HFFc6 (cell line): ENCODE results near the gene WNT9A. TPM values are rescaled to one million over a fixed set of nuclear protein-coding genes. Genes with fewer than 3 reads are reported as not detected.

ENCODE experiments used
- DNase-seq: peaks from one replicate; pipeline ENCODE4 v3.0.0-alpha.2; 2018
- H3K27ac Mint-ChIP-seq: 2 replicates; pipeline ENCODE4 v1.8.0; 2020; ENCODE audit warnings: mild to moderate bottlenecking, mixed read lengths
- H3K27me3 Mint-ChIP-seq: 2 replicates; pipeline ENCODE4 v1.8.0; 2021; ENCODE audit warnings: mild to moderate bottlenecking, moderate library complexity, mixed read lengths; ENCODE audit not compliant: insufficient read depth
- H3K36me3 Mint-ChIP-seq: 2 replicates; pipeline ENCODE4 v1.8.0; 2021; ENCODE audit warnings: low read depth, mixed read lengths
- H3K4me1 Mint-ChIP-seq: 2 replicates; pipeline ENCODE4 v1.8.0; 2020; ENCODE audit warnings: low read depth, mixed read lengths
- H3K4me3 Mint-ChIP-seq: 2 replicates; pipeline ENCODE4 v1.8.0; 2020; ENCODE audit warnings: mild to moderate bottlenecking, moderate library complexity, mixed read lengths
- H3K9me3 Mint-ChIP-seq: 2 replicates; pipeline ENCODE4 v1.8.0; 2020; ENCODE audit warnings: mild to moderate bottlenecking, mixed read lengths
- total RNA-seq, 6 experiments: library from RNA; stranded (reverse); fragmentation: NEBNext Ultra II Directional; extraction: Animal tissue kit (Norgen Biotek cat#: 25700); gene quantifications; 2 replicates in 1 of 6; 3 replicates in 5 of 6; pipeline ENCODE4 v1.2.3, GENCODE V29; 2021
- TF ChIP-seq, protein P1 (sequence below): fragments of 200-600 bp; sonication (generic); IDR thresholded peaks from 2 replicates; pipeline ENCODE4 v1.5.0; 2021; ENCODE audit warnings: antibody characterized with exemption, mild to moderate bottlenecking

Gene WNT9A
- total RNA-seq, 6 experiments from 2014 or later, result 0.17 to 0.67 (median 0.57) TPM

DNA sequence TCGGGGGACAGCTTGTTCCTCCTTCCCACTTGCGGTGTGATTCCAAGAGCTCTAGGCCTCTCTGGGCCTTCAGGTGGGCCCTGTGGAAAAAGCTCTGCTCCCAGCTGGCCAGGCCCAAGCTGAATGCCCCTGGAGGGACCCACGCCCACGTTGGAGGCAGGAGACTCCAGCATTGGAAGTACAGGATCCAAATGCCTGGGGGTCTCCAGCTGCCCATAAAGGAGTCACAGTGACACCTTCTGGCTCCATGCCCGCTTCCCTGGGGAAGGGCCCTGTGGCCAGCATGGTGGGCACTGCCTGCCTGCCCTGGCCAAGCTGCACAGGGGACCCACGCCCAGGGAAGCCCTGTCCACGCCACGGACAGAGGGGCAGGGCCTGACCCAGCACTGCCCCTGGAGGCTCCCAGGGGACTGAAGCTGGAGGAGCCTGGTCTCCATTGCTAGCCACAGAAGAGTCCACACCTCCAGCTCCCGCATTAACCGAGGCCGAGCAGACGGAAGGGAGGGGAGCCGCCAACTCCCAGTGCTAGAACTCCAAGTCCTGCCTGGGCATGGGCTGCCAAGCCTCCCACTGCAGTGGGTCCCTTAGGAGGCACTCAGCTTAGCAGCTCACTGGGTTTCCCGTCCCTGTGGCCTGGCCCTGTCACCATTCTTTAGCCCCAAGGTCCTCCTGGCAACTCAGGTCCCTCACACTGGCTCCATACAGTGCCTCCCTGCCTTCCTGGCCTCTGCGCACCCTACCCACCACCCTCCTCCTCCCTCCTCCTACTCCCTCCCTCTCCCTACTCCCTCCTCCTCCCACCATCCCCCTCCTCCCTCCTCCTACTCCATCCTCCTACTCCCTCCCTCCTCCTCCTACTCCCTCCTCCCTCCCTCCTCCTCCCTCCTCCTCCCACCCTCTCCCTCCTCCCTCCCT is 41.9 kb downstream of the WNT9A start:
- H3K4me3 Mint-ChIP-seq, result no peak overlapping the region
- no peak overlapping the region for H3K27ac Mint-ChIP-seq
- TF ChIP-seq, protein P1, sequence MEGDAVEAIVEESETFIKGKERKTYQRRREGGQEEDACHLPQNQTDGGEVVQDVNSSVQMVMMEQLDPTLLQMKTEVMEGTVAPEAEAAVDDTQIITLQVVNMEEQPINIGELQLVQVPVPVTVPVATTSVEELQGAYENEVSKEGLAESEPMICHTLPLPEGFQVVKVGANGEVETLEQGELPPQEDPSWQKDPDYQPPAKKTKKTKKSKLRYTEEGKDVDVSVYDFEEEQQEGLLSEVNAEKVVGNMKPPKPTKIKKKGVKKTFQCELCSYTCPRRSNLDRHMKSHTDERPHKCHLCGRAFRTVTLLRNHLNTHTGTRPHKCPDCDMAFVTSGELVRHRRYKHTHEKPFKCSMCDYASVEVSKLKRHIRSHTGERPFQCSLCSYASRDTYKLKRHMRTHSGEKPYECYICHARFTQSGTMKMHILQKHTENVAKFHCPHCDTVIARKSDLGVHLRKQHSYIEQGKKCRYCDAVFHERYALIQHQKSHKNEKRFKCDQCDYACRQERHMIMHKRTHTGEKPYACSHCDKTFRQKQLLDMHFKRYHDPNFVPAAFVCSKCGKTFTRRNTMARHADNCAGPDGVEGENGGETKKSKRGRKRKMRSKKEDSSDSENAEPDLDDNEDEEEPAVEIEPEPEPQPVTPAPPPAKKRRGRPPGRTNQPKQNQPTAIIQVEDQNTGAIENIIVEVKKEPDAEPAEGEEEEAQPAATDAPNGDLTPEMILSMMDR, result no peak
- H3K27me3 Mint-ChIP-seq, result peaks cover 4% of the 10 kb centered on the region; the same call in 1 of the 2 replicates
- H3K36me3 Mint-ChIP-seq, result no peaks in the 10 kb centered on the region
- H3K9me3 Mint-ChIP-seq, result no peaks in the 10 kb centered on the region
- no peaks in the 10 kb centered on the region for H3K4me1 Mint-ChIP-seq
- DNase-seq, result no peak

DNA sequence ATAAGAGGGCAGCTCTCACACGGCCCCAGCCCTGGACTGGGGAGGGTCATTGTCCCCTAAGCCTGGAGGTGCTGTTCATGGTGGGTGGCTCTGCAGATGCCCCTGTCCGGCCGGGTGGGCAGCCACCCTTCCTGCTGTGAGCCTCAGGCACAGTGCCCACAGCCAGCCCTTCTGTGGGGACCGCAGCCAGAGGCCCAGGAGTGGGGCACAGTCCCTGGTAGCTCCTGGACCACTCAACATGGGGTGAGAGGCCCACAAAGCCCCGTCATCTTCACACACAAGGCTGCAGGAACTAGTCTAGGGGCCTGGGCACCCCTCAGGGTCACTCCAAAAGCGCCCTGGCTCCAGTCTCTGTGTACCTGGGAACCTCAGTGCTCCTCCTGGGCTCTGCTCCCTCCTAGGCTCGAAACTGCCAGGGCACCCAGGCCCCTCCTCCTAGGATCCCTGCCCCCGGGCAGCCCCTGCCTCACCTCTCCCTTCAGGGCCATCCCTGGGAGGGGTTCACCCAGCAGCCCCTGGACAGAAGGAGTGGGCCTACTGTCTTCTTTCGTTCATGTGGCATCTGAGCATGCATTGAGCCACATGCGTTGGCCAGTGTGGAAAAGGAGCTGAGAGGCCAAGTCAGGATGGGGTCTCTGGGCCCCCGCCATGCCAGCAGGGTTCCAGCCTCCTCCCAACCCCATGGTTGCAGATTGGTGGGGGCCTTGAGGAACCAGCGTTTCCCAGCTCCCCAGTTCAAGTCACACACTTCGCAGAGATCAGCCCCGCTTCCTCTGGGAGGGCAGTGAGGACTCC is 43.0 kb downstream of the WNT9A start:
- Mint-ChIP-seq H3K27ac (no peak overlapping the region), H3K27me3 (peaks cover 3% of the 10 kb centered on the region), H3K4me3 (no peak overlapping the region), H3K4me1 (no peaks in the 10 kb centered on the region), H3K9me3 (no peaks in the 10 kb centered on the region), H3K36me3 (no peaks in the 10 kb centered on the region)
- TF ChIP-seq, protein P1, result no peak
- DNase-seq, result no peak

DNA sequence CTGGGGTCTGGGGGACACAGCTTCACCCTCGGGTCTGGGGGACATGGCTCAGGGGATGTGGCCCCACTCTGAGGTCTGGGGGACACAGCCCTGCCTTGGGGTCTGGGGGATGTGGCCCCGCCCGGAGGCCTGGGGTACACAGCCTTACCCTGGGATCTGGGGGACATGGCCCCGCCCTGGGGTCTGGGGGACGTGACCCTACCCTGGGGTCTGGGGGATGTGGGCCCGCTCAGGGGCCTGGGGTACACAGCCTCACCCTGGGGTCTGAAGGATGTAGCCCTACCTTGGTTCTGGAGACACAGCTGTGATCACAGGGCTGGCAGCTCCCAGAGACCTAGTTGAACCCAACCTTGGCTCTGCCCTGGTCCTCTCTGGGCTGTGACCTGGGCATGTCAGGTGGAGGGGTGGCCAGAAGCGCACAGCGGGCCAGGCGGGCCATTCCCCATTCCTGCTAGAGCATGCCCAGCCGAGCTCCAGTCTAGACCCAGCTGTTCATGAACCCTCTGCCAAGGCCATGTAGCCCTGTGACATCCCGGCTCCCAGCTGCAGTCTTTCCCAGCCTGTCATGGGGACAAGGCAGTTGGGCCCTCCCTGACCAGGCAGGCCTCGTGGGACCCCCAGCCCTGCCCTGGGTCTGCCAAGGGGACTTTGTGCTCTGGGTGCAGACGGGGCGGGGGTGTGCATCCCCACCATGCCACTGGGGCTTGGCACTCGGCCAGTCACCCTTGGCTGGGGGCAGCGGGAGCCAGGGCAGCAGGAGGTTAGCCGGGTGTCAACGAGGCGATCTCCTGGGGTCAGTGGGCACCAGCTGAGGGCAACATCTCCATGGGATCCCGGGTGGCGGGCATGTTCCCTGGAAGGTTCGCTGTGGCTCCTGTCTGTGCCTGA is 43.9 kb downstream of the WNT9A start:
- Mint-ChIP-seq H3K4me3 (no peak overlapping the region), H3K9me3 (no peaks in the 10 kb centered on the region), H3K36me3 (no peaks in the 10 kb centered on the region), H3K27ac (no peak overlapping the region), H3K4me1 (no peaks in the 10 kb centered on the region), H3K27me3 (peaks cover 3% of the 10 kb centered on the region)
- TF ChIP-seq, protein P1, result no peak
- DNase-seq, result no peak

DNA sequence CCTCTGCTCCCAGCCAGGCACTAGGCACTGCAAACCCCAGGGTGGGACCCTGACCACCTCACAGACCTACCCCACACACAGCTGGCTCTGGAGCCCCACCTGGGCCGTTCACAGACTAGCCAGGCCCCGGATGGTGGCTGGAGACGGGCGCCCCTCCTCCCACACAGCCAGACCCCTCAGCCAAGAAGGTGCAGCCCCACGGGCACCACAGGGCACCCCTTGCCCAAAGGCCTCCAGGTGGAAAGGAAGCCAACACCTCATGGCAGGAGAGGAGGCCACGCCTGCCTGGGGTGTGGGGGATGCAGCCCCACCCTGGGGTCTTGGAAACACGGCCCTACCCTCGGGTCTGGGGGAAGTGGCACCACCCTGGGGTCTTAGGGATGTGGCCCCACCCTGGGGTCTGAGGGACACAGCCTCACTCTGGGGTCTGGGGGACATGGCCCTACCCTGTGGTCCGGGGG is 44.6 kb downstream of the WNT9A start:
- no peaks in the 10 kb centered on the region for H3K9me3 Mint-ChIP-seq
- DNase-seq, result no peak
- peaks cover 6% of the 10 kb centered on the region for H3K27me3 Mint-ChIP-seq
- no peaks in the 10 kb centered on the region for H3K4me1 Mint-ChIP-seq
- no peaks in the 10 kb centered on the region for H3K36me3 Mint-ChIP-seq
- no peak overlapping the region for H3K4me3 Mint-ChIP-seq
- H3K27ac Mint-ChIP-seq, result no peak overlapping the region
- TF ChIP-seq, protein P1, result no peak

DNA sequence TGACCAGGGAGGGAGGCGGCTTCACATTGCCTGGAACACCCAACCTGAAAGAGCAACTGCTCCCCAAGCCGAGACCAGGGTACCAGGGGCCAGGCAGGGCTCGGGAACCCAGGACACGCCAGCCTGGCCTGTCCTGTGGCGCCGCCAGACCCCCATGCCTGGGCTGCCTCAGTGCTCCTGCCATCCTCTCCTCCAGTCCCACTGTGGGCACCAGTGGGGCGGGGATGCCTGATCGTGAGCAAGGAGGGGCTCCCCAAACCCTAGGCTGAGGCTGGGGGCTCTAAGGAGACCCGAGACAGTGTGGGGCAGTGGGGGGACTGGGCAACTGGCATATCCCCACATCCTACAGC is 45.1 kb downstream of the WNT9A start:
- Mint-ChIP-seq H3K27me3 (peaks cover 6% of the 10 kb centered on the region), H3K4me1 (no peaks in the 10 kb centered on the region)
- TF ChIP-seq, protein P1, result no peak

More for the DNA sequence above, 45.1 kb downstream of the WNT9A start:
- Mint-ChIP-seq H3K4me3 (no peak overlapping the region), H3K36me3 (no peaks in the 10 kb centered on the region), H3K9me3 (no peaks in the 10 kb centered on the region), H3K27ac (no peak overlapping the region)
- no peak for DNase-seq
